22Rv1 (cell line): Measurements from ENCODE around the gene ACSS3.

Experiments
- CTCF ChIP-seq: fragments of 450-650 bp; IDR thresholded peaks from 2 replicates; pipeline ENCODE4 v1.5.1; 2017; ENCODE audit warnings: mild to moderate bottlenecking
- ZFX ChIP-seq: fragments of 450-650 bp; IDR thresholded peaks from 2 replicates; pipeline ENCODE4 v1.6.1; 2017; ENCODE audit warnings: antibody characterized with exemption, borderline replicate concordance

DNA sequence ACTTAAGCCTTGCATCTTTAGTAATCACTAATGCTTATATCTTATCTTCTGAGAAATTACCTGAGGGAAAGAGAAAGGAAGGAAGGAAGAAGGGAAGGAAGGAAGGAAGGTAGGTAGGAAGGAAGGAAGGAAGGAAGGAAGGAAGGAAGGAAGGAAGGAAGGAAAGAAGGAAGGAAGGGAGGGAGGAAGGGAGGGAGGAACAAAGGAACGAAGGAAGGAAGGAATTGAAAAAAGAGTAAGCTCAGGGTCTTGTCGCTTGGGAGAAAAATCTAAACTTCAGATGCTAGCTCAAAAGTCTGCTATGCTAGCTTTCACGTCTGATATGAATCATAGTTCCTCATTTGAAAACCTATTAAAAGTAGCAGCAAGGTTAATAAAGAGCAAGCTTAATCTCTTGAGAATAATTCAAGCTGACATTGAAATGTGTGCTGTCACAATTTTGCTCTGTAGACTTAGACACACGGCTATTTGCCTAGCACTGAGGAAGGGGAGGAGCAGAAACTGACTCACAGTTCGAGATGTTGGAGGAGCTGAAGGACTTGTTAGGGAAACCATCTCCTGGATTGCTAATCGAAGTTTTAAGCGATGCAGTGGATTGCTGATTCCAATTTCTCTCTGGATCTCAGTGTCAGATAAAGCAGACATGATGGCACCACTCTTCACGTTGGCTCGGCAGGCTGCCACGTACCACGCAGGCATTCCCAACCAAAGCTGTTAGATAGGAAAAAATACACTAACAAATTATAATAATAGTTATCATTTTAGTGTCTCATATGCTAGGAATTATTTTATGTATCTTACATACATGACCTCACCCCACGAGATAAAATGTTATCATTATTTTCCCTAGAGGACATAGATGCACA, 216.7 kb downstream of the ACSS3 start:
- TF ChIP-seq CTCF, result no peak
- TF ChIP-seq ZFX, result no peak
